ENCODE measurements around the gene VWF. TPM values are rescaled to one million over a fixed set of nuclear protein-coding genes. Genes with fewer than 3 reads are reported as not detected.

VWF gene
- total RNA-seq, 1 donor from 2014 or later: 0.10 TPM

DNA sequence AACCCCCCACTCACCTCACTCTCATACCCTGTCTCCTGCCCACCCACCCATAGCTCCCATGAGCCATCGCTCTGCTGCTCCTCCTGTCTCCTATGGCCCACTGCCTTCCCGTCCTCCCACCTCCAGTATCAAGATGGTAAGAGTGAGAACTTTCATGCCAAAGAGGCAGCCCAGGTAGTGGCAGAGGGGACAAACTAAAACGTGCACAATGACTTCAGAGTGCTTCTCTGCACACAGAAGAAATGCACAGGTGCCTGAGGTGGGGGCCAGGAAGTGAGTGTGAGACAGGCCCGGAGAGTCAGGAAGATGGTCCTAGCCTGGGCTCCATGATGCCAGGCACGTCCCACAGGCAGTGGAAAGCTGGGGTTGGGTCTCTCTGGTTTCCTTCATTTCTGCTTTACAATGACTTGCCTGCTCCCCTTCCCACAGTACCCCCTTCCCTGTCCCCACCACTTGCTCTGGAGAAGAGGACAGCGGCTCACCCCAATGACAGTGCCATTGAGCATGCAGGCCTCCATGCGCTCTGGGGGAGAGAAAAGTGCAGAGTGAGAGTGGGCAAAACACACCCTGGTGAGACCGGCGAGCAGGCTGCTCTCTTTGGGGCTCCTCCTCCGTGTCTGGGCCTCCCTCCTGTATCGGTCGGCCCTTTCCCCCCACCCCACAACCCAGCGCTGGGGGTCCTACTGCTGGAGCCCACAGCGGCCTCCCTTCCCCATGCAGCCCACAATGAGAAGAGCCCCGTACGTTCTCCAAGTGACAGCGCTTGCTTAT lies 156.6 kb downstream of the VWF start:
- H3K9me3 Mint-ChIP-seq (ENCODE audit: low read depth): no peaks in the 10 kb centered on the region
- H3K27me3 Mint-ChIP-seq: peaks cover 41% of the 10 kb centered on the region
- no peak overlapping the region for H3K4me3 Mint-ChIP-seq (ENCODE audit: low read depth)
- no peak for DNase-seq (ENCODE audit: low spot score, unreplicated experiment)
- peaks cover 4% of the 10 kb centered on the region for H3K4me1 Mint-ChIP-seq (ENCODE audit: low read depth)
- H3K27ac Mint-ChIP-seq: no peak overlapping the region
- TF ChIP-seq, protein P1, sequence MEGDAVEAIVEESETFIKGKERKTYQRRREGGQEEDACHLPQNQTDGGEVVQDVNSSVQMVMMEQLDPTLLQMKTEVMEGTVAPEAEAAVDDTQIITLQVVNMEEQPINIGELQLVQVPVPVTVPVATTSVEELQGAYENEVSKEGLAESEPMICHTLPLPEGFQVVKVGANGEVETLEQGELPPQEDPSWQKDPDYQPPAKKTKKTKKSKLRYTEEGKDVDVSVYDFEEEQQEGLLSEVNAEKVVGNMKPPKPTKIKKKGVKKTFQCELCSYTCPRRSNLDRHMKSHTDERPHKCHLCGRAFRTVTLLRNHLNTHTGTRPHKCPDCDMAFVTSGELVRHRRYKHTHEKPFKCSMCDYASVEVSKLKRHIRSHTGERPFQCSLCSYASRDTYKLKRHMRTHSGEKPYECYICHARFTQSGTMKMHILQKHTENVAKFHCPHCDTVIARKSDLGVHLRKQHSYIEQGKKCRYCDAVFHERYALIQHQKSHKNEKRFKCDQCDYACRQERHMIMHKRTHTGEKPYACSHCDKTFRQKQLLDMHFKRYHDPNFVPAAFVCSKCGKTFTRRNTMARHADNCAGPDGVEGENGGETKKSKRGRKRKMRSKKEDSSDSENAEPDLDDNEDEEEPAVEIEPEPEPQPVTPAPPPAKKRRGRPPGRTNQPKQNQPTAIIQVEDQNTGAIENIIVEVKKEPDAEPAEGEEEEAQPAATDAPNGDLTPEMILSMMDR (IDR thresholded peaks at IDR 0.05; ENCODE audit: unreplicated experiment): no peak
- H3K36me3 Mint-ChIP-seq (ENCODE audit: insufficient read depth): no peaks in the 10 kb centered on the region

DNA sequence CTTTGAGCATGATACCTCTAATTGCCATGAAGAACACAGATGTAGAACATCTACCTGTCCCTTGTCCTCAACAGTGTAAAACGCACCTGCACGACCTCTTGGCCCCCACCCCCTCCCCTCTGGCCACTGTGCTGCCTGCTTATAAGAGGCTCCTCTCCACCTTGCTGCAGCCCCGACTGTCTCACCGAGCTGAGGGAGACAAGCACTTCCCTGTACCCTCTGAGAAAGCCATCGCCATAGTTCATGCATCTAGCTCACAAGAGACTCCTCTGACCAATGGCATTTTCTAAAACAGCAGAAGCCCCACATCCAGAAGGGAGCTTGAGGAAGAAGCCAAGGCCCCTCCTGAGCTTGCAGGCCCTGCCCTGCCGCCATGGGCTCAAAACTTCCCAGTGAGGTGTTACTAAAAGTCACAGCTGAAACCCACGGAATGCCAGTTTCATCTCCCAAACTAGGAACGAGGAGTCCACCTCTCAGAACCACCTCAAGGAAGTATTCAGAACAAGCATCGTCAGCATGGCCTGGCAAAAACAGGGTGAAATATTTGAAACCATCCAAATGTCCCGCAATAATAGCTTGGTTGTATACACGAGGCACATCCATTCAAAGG lies 157.9 kb downstream of the VWF start:
- TF ChIP-seq, protein P1 (IDR thresholded peaks at IDR 0.05; ENCODE audit: unreplicated experiment): no peak
- Mint-ChIP-seq H3K9me3 (ENCODE audit: low read depth) (no peaks in the 10 kb centered on the region), H3K4me3 (ENCODE audit: low read depth) (no peak overlapping the region), H3K27me3 (peaks cover 35% of the 10 kb centered on the region), H3K4me1 (ENCODE audit: low read depth) (peaks cover 4% of the 10 kb centered on the region), H3K36me3 (ENCODE audit: insufficient read depth) (no peaks in the 10 kb centered on the region), H3K27ac (no peak overlapping the region)
- no peak for DNase-seq (ENCODE audit: low spot score, unreplicated experiment)

DNA sequence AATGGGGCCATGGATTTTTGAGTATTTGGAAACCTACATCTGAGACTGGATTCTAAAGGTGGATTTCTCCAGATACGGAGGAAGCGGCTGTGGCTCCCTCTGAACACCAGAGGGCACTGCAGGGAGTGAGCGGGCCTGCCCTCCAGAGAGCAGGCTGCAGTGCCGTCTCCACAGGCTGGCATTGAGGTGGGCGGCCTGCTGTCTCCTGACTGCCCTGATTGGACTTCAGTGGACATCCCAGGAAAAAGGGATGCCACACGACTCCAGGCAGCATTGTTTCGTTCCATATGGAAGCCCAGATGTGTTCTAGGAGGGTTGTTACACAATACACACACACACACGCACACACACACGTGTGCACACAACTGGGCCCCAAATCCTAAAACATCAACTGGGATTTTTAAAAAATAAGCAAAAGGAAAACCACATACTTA lies 158.5 kb downstream of the VWF start:
- Mint-ChIP-seq H3K9me3 (ENCODE audit: low read depth) (no peaks in the 10 kb centered on the region), H3K4me1 (ENCODE audit: low read depth) (peaks cover 4% of the 10 kb centered on the region), H3K36me3 (ENCODE audit: insufficient read depth) (no peaks in the 10 kb centered on the region), H3K27ac (no peak overlapping the region), H3K27me3 (peaks cover 30% of the 10 kb centered on the region), H3K4me3 (ENCODE audit: low read depth) (no peak overlapping the region)
- TF ChIP-seq, protein P1 (IDR thresholded peaks at IDR 0.05; ENCODE audit: unreplicated experiment): peak; percentile 95
- peak; percentile 61 for DNase-seq (ENCODE audit: low spot score, unreplicated experiment)

DNA sequence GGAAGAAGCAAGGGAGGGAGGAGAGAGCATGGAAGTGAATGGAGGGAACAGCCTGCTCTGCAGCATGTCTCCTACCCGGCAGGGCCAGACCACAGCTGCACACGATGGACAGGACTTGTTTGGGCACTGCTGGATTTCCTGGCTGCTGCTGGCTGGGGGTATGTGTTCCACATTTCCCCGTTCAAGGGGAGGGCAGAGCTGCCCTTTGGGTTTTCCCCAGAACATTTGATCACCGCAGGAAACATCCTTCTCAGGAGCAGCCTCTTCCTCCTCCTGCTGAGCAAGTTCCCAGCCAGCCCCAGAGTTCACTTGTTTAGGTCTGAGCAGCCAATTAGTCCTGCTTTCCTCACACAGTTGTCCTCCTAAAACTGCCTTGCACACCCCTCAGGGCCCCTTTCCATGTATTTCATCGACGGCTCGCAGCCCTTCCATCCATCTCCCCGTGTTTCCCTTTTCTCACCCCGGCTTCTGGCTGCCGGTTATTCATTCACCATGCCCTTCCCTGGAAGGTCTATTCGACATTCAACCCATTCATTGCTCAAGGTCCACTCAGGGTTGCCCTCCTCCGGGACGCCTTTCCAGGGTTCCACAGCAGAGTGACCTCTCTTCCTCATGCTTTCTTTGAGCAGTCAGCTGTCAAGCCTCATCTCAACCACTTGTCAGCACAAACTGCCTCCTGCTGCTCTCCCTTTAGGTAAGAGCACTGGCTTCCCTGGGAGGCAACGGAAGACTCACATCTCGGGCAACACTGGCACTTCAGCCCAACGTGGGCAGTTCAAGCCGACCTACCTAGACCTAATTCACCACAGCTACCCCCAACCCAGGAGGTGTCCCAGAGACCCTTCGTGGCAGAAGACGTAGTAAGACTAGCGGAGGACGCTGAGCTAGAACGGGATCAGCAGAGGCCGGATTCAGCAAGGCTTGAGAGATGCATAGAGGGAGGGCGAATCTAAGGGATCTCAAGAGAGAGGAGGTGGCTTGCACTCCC lies 159.3 kb downstream of the VWF start:
- Mint-ChIP-seq H3K36me3 (ENCODE audit: insufficient read depth) (no peaks in the 10 kb centered on the region), H3K4me3 (ENCODE audit: low read depth) (no peak overlapping the region), H3K27me3 (peaks cover 25% of the 10 kb centered on the region)

More for the DNA sequence above, 159.3 kb downstream of the VWF start:
- H3K4me1 Mint-ChIP-seq (ENCODE audit: low read depth): peaks cover 4% of the 10 kb centered on the region
- H3K9me3 Mint-ChIP-seq (ENCODE audit: low read depth): no peaks in the 10 kb centered on the region
- H3K27ac Mint-ChIP-seq: no peak overlapping the region
- TF ChIP-seq, protein P1 (IDR thresholded peaks at IDR 0.05; ENCODE audit: unreplicated experiment): no peak
- DNase-seq (ENCODE audit: low spot score, unreplicated experiment): no peak
